ENCODE measurements around the gene GDF10. TPM values are rescaled to one million over a fixed set of nuclear protein-coding genes. Genes with fewer than 3 reads are reported as not detected.

The GDF10 gene
- total and polyA plus RNA-seq, 3 donors from 2014 or later = 17.7 to 47.3 (median 34.4) TPM

DNA sequence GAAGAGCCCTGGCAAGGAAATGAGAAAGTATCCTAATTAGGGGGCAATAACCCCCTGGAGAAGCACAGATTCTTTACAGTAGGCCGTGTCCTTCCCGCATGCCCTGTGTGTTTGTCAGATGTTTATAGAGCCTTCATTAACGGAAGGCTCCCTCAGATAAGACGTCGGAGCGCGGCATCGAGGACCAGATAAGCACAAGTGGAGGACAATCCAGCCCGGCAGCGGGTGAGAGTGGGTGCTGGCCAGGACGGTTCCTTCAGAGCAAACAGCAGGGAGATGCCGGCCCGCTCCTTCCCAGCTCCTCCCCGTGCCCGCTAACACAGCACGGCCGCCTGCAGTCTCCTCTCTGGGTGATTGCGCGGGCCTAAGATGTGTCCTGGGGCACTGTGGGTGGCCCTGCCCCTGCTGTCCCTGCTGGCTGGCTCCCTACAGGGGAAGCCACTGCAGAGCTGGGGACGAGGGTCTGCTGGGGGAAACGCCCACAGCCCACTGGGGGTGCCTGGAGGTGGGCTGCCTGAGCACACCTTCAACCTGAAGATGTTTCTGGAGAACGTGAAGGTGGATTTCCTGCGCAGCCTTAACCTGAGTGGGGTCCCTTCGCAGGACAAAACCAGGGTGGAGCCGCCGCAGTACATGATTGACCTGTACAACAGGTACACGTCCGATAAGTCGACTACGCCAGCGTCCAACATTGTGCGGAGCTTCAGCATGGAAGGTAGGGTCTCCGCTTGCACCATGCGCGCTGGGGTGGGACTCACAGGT, 22.5 kb downstream of the GDF10 start, which contains the start of gene GDF2:
Gene GDF2, plus strand, starts transcription at position 155 of the 762 bp plus-strand sequence. Its CDS starts 215 bp downstream, at position 370.
- no peaks in the 10 kb centered on the region for H3K36me3 ChIP-seq (ENCODE audit: low read depth, missing control alignments)
- WGBS, 2 donors = 53 to 63% methylated on average over 32 to 35 of the region's 35 CpGs
- TF ChIP-seq, protein P1, sequence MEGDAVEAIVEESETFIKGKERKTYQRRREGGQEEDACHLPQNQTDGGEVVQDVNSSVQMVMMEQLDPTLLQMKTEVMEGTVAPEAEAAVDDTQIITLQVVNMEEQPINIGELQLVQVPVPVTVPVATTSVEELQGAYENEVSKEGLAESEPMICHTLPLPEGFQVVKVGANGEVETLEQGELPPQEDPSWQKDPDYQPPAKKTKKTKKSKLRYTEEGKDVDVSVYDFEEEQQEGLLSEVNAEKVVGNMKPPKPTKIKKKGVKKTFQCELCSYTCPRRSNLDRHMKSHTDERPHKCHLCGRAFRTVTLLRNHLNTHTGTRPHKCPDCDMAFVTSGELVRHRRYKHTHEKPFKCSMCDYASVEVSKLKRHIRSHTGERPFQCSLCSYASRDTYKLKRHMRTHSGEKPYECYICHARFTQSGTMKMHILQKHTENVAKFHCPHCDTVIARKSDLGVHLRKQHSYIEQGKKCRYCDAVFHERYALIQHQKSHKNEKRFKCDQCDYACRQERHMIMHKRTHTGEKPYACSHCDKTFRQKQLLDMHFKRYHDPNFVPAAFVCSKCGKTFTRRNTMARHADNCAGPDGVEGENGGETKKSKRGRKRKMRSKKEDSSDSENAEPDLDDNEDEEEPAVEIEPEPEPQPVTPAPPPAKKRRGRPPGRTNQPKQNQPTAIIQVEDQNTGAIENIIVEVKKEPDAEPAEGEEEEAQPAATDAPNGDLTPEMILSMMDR (IDR thresholded peaks at IDR 0.05) = no peak
- TF ChIP-seq POLR2A (IDR thresholded peaks at IDR 0.05) = no peak
- H3K27ac ChIP-seq = no peak within 1 kb of the TSS
- H3K27me3 ChIP-seq = no peaks in the 10 kb centered on the region
- intact Hi-C loops (cut with DNase I; ENCODE audit: low total_unique reads) = no loop called here
- no peaks in the 10 kb centered on the region for H3K4me1 ChIP-seq
- no peak for DNase-seq
- H3K9me3 ChIP-seq = no peaks in the 10 kb centered on the region
- no peak within 1 kb of the TSS for H3K4me3 ChIP-seq

DNA sequence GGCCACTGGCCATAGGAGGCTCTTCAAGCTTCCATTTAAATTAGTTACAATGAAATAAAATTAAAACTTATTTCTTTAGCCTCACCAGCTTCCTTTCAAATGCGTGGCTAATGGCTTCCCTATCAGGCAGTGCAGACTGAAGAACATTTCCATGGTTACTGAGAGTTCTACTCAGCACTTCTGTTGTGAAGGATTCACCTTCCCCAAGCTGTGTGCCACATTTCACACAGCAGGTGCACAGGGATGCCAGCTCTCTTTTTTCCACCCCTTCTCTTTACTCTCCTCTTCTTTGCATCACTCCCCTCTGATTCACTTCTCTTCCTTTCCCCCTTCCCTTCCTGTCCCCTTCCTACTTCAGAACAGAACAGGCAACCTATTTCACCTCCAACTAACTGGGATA, 23.1 kb downstream of the GDF10 start:
- no peak overlapping the region for H3K4me3 ChIP-seq
- TF ChIP-seq, protein P1 (IDR thresholded peaks at IDR 0.05) = no peak
- no peak for TF ChIP-seq POLR2A (IDR thresholded peaks at IDR 0.05)
- intact Hi-C loops (cut with DNase I; ENCODE audit: low total_unique reads) = no loop called here
- no peaks in the 10 kb centered on the region for H3K9me3 ChIP-seq
- 56 to 70% methylated on average over 1 of the region's 1 CpG for WGBS, 2 donors
- H3K4me1 ChIP-seq = no peaks in the 10 kb centered on the region
- no peaks in the 10 kb centered on the region for H3K27me3 ChIP-seq
- no peaks in the 10 kb centered on the region for H3K36me3 ChIP-seq (ENCODE audit: low read depth, missing control alignments)
- H3K27ac ChIP-seq = no peak overlapping the region
- no peak for DNase-seq

DNA sequence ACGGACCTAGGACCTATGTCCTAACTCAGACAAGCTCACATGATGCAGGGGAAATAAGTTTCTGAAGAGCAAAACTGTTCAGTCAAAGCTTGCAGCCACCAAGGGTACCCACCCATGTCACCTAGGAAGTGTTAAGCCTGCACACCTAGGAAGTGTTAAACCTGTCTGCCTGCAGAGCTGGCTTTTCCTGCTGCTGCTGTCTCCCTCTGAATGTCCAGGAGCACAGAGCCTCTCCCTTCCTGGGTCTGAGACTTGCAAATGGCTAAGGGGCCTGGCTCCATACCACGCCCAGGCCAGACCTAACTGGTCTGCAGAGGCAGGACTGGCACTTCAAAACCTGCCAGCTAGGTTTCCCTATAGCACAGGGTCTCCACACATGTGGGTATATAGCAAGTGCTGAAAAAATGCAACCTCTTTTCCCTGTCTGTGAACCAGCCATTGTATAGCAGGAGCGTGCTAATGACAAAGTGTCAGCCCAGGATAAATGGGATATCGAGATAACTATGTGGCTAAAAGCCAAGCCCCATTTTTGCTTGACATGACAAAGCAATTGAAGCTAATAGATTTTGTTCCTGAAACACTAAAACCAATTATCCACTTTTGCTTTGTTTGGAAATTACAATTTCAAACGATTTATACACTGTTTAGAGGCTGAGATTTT, 23.8 kb downstream of the GDF10 start:
- intact Hi-C loops (cut with DNase I; ENCODE audit: low total_unique reads) = no loop called here
- no peak for DNase-seq
- no peaks in the 10 kb centered on the region for H3K9me3 ChIP-seq
- TF ChIP-seq, protein P1 (IDR thresholded peaks at IDR 0.05) = no peak
- no peak for TF ChIP-seq POLR2A (IDR thresholded peaks at IDR 0.05)
- no peak overlapping the region for H3K4me3 ChIP-seq
- H3K4me1 ChIP-seq = no peaks in the 10 kb centered on the region
- no peaks in the 10 kb centered on the region for H3K36me3 ChIP-seq (ENCODE audit: low read depth, missing control alignments)
- H3K27me3 ChIP-seq = no peaks in the 10 kb centered on the region
- 65 to 70% methylated on average over 4 to 5 of the region's 5 CpGs for WGBS, 2 donors
- H3K27ac ChIP-seq = no peak overlapping the region

GRCh38 chr10:47325303-47326291, 25.6 kb downstream of the GDF10 start:
- H3K27me3 ChIP-seq = no peaks in the 10 kb centered on the region
- H3K4me3 ChIP-seq = no peak overlapping the region
- H3K36me3 ChIP-seq (ENCODE audit: low read depth, missing control alignments) = no peaks in the 10 kb centered on the region
- intact Hi-C loops (cut with DNase I; ENCODE audit: low total_unique reads) = no loop called here
- TF ChIP-seq POLR2A (IDR thresholded peaks at IDR 0.05) = no peak
- TF ChIP-seq, protein P1 (IDR thresholded peaks at IDR 0.05) = no peak
- WGBS, 2 donors = 90 to 96% methylated on average over 30 of the region's 30 CpGs
- H3K9me3 ChIP-seq = no peaks in the 10 kb centered on the region
- DNase-seq = no peak
- H3K27ac ChIP-seq = no peak overlapping the region
- no peaks in the 10 kb centered on the region for H3K4me1 ChIP-seq

All from testis (tissue), 3 donors.